ENCODE measurements around the gene UBE2I.

DNA sequence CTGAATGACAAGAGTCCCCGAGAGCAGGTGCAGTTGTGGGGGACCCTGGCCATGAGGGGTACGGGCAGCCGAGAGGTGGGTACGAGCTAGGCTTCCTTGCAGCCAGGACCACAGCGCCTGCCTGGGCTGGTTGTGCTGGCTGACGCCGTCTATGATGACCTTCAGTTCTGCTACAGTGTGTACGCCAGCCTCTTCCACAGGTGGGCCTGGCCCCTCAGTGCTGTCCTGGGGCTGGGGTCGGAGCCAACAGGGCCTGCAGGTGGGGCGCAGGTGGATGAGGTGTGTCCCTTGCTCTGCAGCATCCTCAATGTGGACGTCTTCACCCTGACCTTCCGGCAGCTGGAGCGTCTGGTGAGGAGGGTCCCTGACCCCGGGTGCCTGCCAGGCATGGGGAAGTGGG is 35.1 kb downstream of the UBE2I start:
- no peak for TF ChIP-seq CTCF (IDR thresholded peaks at IDR 0.05; ENCODE audit: insufficient read depth, low read length, poor library complexity, severe bottlenecking)
- TF ChIP-seq EZH2phosphoT487 (conservative IDR thresholded peaks at IDR 0.05; ENCODE audit: low read length), result no peak

Measured in SU-DHL-6 (cell line).